HL-60 (cell line): ENCODE results near the gene HOXB7.

Experiments
- CTCF ChIP-seq: IDR thresholded peaks from one replicate; pipeline ENCODE4 v1.5.1; 2011; ENCODE audit warnings: low read length, control low read depth, inconsistent platforms; ENCODE audit not compliant: insufficient read depth
- GABPA ChIP-seq: IDR thresholded peaks from 2 replicates; pipeline ENCODE4 v1.6.1; 2012; ENCODE audit warnings: low read depth
- POLR2AphosphoS5 ChIP-seq: IDR thresholded peaks from 2 replicates; pipeline ENCODE4 v1.6.1; 2012; ENCODE audit warnings: low read depth

GRCh38 chr17:48622857-48623256 lies 12.0 kb upstream of the HOXB7 start:
- TF ChIP-seq CTCF = no peak
- no peak for TF ChIP-seq GABPA
- no peak for TF ChIP-seq POLR2AphosphoS5
